Stimulated activated naive CD8-positive, alpha-beta T cell treated with anti-CD3 and anti-CD28 coated beads, Interleukin-15, amount 100 ng/mL, for 72 hours (primary cell): Measurements from ENCODE around the gene PRR5.
"Not testable (repeated sequence)": the region's sequence is repeated elsewhere in the genome, so short reads cannot be mapped to it uniquely, and the experiment has no call there.

Source experiments
- ATAC-seq: fragments of 150-1000 bp; cut with Tn5 transposase; 2 replicates; pipeline ENCODE4 v1.10.0; 2021; ENCODE audit warnings: mild to moderate bottlenecking, moderate library complexity
- DNase-seq, 2 donors: peaks; one replicate each; pipeline ENCODE4 v3.0.0; 2021 to 2022
- H3K27ac Mint-ChIP-seq, 2 donors: one replicate each; pipeline ENCODE4 v1.8.0; 2022; ENCODE audit warnings: mild to moderate bottlenecking in 2 of 2, mixed read lengths in 2 of 2, moderate library complexity in 2 of 2
- H3K27me3 Mint-ChIP-seq: one replicate; pipeline ENCODE4 v1.8.0; 2022; ENCODE audit warnings: mixed read lengths
- H3K4me1 Mint-ChIP-seq: one replicate; pipeline ENCODE4 v1.8.0; 2022; ENCODE audit warnings: mild to moderate bottlenecking, mixed read lengths
- H3K4me3 Mint-ChIP-seq, 2 donors: one replicate each; pipeline ENCODE4 v1.8.0; 2022; ENCODE audit warnings: mild to moderate bottlenecking in 2 of 2, mixed read lengths in 2 of 2, moderate library complexity in 1 of 2
- H3K9me3 Mint-ChIP-seq, 2 donors: one replicate each; pipeline ENCODE4 v1.8.0; 2022; ENCODE audit warnings: mixed read lengths in 2 of 2

PRR5 gene

GRCh38 chr22:44701824-44702478 lies at the start of gene PRR5:
Gene PRR5 (plus strand): TSS chr22:44702204. CDS start chr22:44702475, 271 bp downstream.
- Mint-ChIP-seq H3K27ac (peak within 1 kb of the TSS; percentile 66 to 78), H3K27me3 (no peaks in the 10 kb centered on the region), H3K9me3 (no peaks in the 10 kb centered on the region), H3K4me1 (peaks cover 68% of the 10 kb centered on the region), H3K4me3 (peak within 1 kb of the TSS; percentile 76 to 83)
- DNase-seq (peak; percentile 84 to 88), ATAC-seq (peak; percentile 92)

- not testable (repeated sequence) for DNase-seq, H3K9me3 Mint-ChIP-seq, H3K4me3 Mint-ChIP-seq, ATAC-seq, H3K27me3 Mint-ChIP-seq, H3K27ac Mint-ChIP-seq, H3K4me1 Mint-ChIP-seq
These were observed 49.1 kb upstream of the PRR5 start for GRCh38 chr22:44652866-44653265.

- no peak overlapping the region for H3K27ac Mint-ChIP-seq
- H3K4me1 Mint-ChIP-seq: peaks cover 40% of the 10 kb centered on the region
- H3K4me3 Mint-ChIP-seq: no peak overlapping the region
- H3K9me3 Mint-ChIP-seq: no peaks in the 10 kb centered on the region
- DNase-seq (no peak), ATAC-seq (no peak)
- H3K27me3 Mint-ChIP-seq: no peaks in the 10 kb centered on the region
These were observed 43.6 kb upstream of the PRR5 start for GRCh38 chr22:44658311-44658953.

GRCh38 chr22:44659140-44659539 lies 42.9 kb upstream of the PRR5 start:
- Mint-ChIP-seq H3K9me3 (no peaks in the 10 kb centered on the region), H3K27me3 (no peaks in the 10 kb centered on the region), H3K27ac (no peak overlapping the region), H3K4me1 (peaks cover 47% of the 10 kb centered on the region), H3K4me3 (no peak overlapping the region)
- DNase-seq: no peak
- no peak for ATAC-seq

- no peak overlapping the region for H3K4me3 Mint-ChIP-seq
- no peaks in the 10 kb centered on the region for H3K27me3 Mint-ChIP-seq
- H3K4me1 Mint-ChIP-seq: peaks cover 58% of the 10 kb centered on the region
- H3K9me3 Mint-ChIP-seq: no peaks in the 10 kb centered on the region
- H3K27ac Mint-ChIP-seq: no peak overlapping the region
- DNase-seq (no peak), ATAC-seq (no peak)
These were observed 41.8 kb upstream of the PRR5 start for GRCh38 chr22:44660051-44660830.

- H3K27ac Mint-ChIP-seq: no peak overlapping the region
These were observed 40.9 kb upstream of the PRR5 start for GRCh38 chr22:44661070-44661469.

GRCh38 chr22:44661659-44662569 lies 40.1 kb upstream of the PRR5 start:
- Mint-ChIP-seq H3K4me3 (no peak overlapping the region), H3K27ac (no peak overlapping the region), H3K27me3 (no peaks in the 10 kb centered on the region), H3K4me1 (peaks cover 69% of the 10 kb centered on the region), H3K9me3 (no peaks in the 10 kb centered on the region)
- ATAC-seq: no peak
- DNase-seq: no peak

More at GRCh38 chr22:44661070-44661469, 40.9 kb upstream of the PRR5 start:
- Mint-ChIP-seq H3K9me3 (no peaks in the 10 kb centered on the region), H3K27me3 (no peaks in the 10 kb centered on the region), H3K4me1 (peaks cover 66% of the 10 kb centered on the region), H3K4me3 (no peak overlapping the region)
- ATAC-seq: no peak
- no peak for DNase-seq

GRCh38 chr22:44663256-44663999 lies 38.6 kb upstream of the PRR5 start:
- no peaks in the 10 kb centered on the region for H3K9me3 Mint-ChIP-seq
- no peak overlapping the region for H3K4me3 Mint-ChIP-seq
- no peaks in the 10 kb centered on the region for H3K27me3 Mint-ChIP-seq
- no peak for ATAC-seq
- no peak overlapping the region for H3K27ac Mint-ChIP-seq
- H3K4me1 Mint-ChIP-seq: peaks cover 72% of the 10 kb centered on the region
- no peak for DNase-seq

- no peaks in the 10 kb centered on the region for H3K27me3 Mint-ChIP-seq
- peaks cover 67% of the 10 kb centered on the region for H3K4me1 Mint-ChIP-seq
- no peaks in the 10 kb centered on the region for H3K9me3 Mint-ChIP-seq
- DNase-seq (peak; percentile 31 to 68), ATAC-seq (peak; percentile 75)
- peak overlapping the region in 1 of 2 donors; percentile 58 for H3K4me3 Mint-ChIP-seq
- H3K27ac Mint-ChIP-seq: peak overlapping the region in 1 of 2 donors; percentile 30
These were observed 37.9 kb upstream of the PRR5 start for GRCh38 chr22:44664149-44664548.

- peak overlapping the region in 1 of 2 donors; percentile 39 for H3K4me3 Mint-ChIP-seq
- no peaks in the 10 kb centered on the region for H3K27me3 Mint-ChIP-seq
- no peak for ATAC-seq
- no peaks in the 10 kb centered on the region for H3K9me3 Mint-ChIP-seq
- DNase-seq: no peak
- H3K4me1 Mint-ChIP-seq: peaks cover 73% of the 10 kb centered on the region
- no peak overlapping the region for H3K27ac Mint-ChIP-seq
These were observed 36.9 kb upstream of the PRR5 start for GRCh38 chr22:44665115-44665514.

- peaks cover 82% of the 10 kb centered on the region for H3K4me1 Mint-ChIP-seq
- H3K27ac Mint-ChIP-seq: no peak overlapping the region
- H3K4me3 Mint-ChIP-seq: no peak overlapping the region
- no peak for ATAC-seq
- no peaks in the 10 kb centered on the region for H3K27me3 Mint-ChIP-seq
- no peaks in the 10 kb centered on the region for H3K9me3 Mint-ChIP-seq
- DNase-seq: no peak
These were observed 35.8 kb upstream of the PRR5 start for GRCh38 chr22:44666207-44666585.

- DNase-seq (no peak), ATAC-seq (no peak)
- peak overlapping the region in 1 of 2 donors; percentile 72 for H3K27ac Mint-ChIP-seq
- no peaks in the 10 kb centered on the region for H3K9me3 Mint-ChIP-seq
- peak overlapping the region; percentile 45 to 65 for H3K4me3 Mint-ChIP-seq
- H3K27me3 Mint-ChIP-seq: no peaks in the 10 kb centered on the region
- peaks cover 82% of the 10 kb centered on the region for H3K4me1 Mint-ChIP-seq
These were observed 34.7 kb upstream of the PRR5 start for GRCh38 chr22:44667276-44667675.

- peak overlapping the region; percentile 45 to 65 for H3K4me3 Mint-ChIP-seq
- no peaks in the 10 kb centered on the region for H3K9me3 Mint-ChIP-seq
- ATAC-seq (peak; percentile 74), DNase-seq (peak; percentile 38 to 72)
- peak overlapping the region in 1 of 2 donors; percentile 37 for H3K27ac Mint-ChIP-seq
- H3K4me1 Mint-ChIP-seq: peaks cover 82% of the 10 kb centered on the region
- no peaks in the 10 kb centered on the region for H3K27me3 Mint-ChIP-seq
These were observed 34.2 kb upstream of the PRR5 start for GRCh38 chr22:44667829-44668189.

GRCh38 chr22:44668190-44668885 lies 33.7 kb upstream of the PRR5 start:
- ATAC-seq: peak; percentile 44
- DNase-seq: peak in 1 of 2 donors; percentile 41

More at GRCh38 chr22:44668190-44668885, 33.7 kb upstream of the PRR5 start:
- Mint-ChIP-seq H3K9me3 (no peaks in the 10 kb centered on the region), H3K27me3 (no peaks in the 10 kb centered on the region), H3K4me1 (peaks cover 82% of the 10 kb centered on the region), H3K4me3 (peak overlapping the region; percentile 45 to 65), H3K27ac (peak overlapping the region in 1 of 2 donors; percentile 37)
